ENCODE measurements around the gene SCP2. TPM values are rescaled to one million over a fixed set of nuclear protein-coding genes. Genes with fewer than 3 reads are reported as not detected.
"Not testable (repeated sequence)": the region's sequence is repeated elsewhere in the genome, so short reads cannot be mapped to it uniquely, and the experiment has no call there.

Gene SCP2
- total RNA-seq, 1 experiment from 2014 or later = 53.8 TPM

- DNase-seq (ENCODE audit: unreplicated experiment) = no peak
- H3K4me3 Mint-ChIP-seq (ENCODE audit: unreplicated experiment) = no peak overlapping the region
- no peaks in the 10 kb centered on the region for H3K4me1 Mint-ChIP-seq (ENCODE audit: insufficient read depth, unreplicated experiment)
- no peak for TF ChIP-seq CTCF (IDR thresholded peaks at IDR 0.05; ENCODE audit: unreplicated experiment)
- no peaks in the 10 kb centered on the region for H3K27me3 Mint-ChIP-seq (ENCODE audit: insufficient read depth, unreplicated experiment)
- H3K9me3 Mint-ChIP-seq (ENCODE audit: unreplicated experiment) = no peaks in the 10 kb centered on the region
- ChIA-PET POLR2A (interaction anchor here (0.5 kb wide), 1 partner anchor 52 kb away, joined by 3 read pairs; no protein-coding TSS in a partner anchor), CTCF (interaction anchor here (1.3 to 1.4 kb wide), 2 partner anchors 14 to 42 kb away, joined by 3 to 5 read pairs; partner anchors contain the start of gene ECHDC2)
- H3K36me3 Mint-ChIP-seq (ENCODE audit: insufficient read depth, unreplicated experiment) = peaks cover 12% of the 10 kb centered on the region
- H3K27ac Mint-ChIP-seq (ENCODE audit: low read depth, unreplicated experiment) = no peak overlapping the region
- intact Hi-C loops (cut with micrococcal nuclease) = no loop called here
- no TSS peak for BruUV-seq (replicated peaks)
These were observed 36.0 kb downstream of the SCP2 start for GRCh38 chr1:52963101-52963500.

GRCh38 chr1:52967666-52968065 lies 40.6 kb downstream of the SCP2 start:
- TF ChIP-seq CTCF (IDR thresholded peaks at IDR 0.05; ENCODE audit: unreplicated experiment) = no peak

GRCh38 chr1:52969234-52969633 lies 42.2 kb downstream of the SCP2 start:
- H3K27ac Mint-ChIP-seq (ENCODE audit: low read depth, unreplicated experiment); H3K4me3 Mint-ChIP-seq (ENCODE audit: unreplicated experiment); POLR2A ChIA-PET; H3K36me3 Mint-ChIP-seq (ENCODE audit: insufficient read depth, unreplicated experiment); H3K9me3 Mint-ChIP-seq (ENCODE audit: unreplicated experiment); H3K4me1 Mint-ChIP-seq (ENCODE audit: insufficient read depth, unreplicated experiment); intact Hi-C loops (cut with micrococcal nuclease); H3K27me3 Mint-ChIP-seq (ENCODE audit: insufficient read depth, unreplicated experiment); DNase-seq (ENCODE audit: unreplicated experiment); BruUV-seq (replicated peaks): not testable (repeated sequence)
- CTCF ChIA-PET = interaction anchor here (0.5 to 0.6 kb wide), 2 partner anchors 62 to 234 kb away, joined by 3 read pairs; no protein-coding TSS in a partner anchor

More at GRCh38 chr1:52967666-52968065, 40.6 kb downstream of the SCP2 start:
- intact Hi-C loops (cut with micrococcal nuclease) = no loop called here
- Mint-ChIP-seq H3K9me3 (ENCODE audit: unreplicated experiment) (no peaks in the 10 kb centered on the region), H3K4me3 (ENCODE audit: unreplicated experiment) (no peak overlapping the region), H3K36me3 (ENCODE audit: insufficient read depth, unreplicated experiment) (peaks cover 1% of the 10 kb centered on the region), H3K27ac (ENCODE audit: low read depth, unreplicated experiment) (no peak overlapping the region), H3K27me3 (ENCODE audit: insufficient read depth, unreplicated experiment) (no peaks in the 10 kb centered on the region), H3K4me1 (ENCODE audit: insufficient read depth, unreplicated experiment) (no peaks in the 10 kb centered on the region)
- ChIA-PET CTCF (no interaction called here), POLR2A (no interaction called here)
- no peak for DNase-seq (ENCODE audit: unreplicated experiment)
- BruUV-seq (replicated peaks) = no TSS peak

- Mint-ChIP-seq H3K36me3 (ENCODE audit: insufficient read depth, unreplicated experiment) (no peaks in the 10 kb centered on the region), H3K9me3 (ENCODE audit: unreplicated experiment) (no peaks in the 10 kb centered on the region), H3K27me3 (ENCODE audit: insufficient read depth, unreplicated experiment) (no peaks in the 10 kb centered on the region), H3K4me1 (ENCODE audit: insufficient read depth, unreplicated experiment) (no peaks in the 10 kb centered on the region), H3K27ac (ENCODE audit: low read depth, unreplicated experiment) (no peak overlapping the region), H3K4me3 (ENCODE audit: unreplicated experiment) (no peak overlapping the region)
- intact Hi-C loops (cut with micrococcal nuclease) = no loop called here
- BruUV-seq (replicated peaks) = no TSS peak
- ChIA-PET CTCF (no interaction called here), POLR2A (no interaction called here)
- peak; percentile 8 for DNase-seq (ENCODE audit: unreplicated experiment)
- no peak for TF ChIP-seq CTCF (IDR thresholded peaks at IDR 0.05; ENCODE audit: unreplicated experiment)
These were observed 43.1 kb downstream of the SCP2 start for GRCh38 chr1:52970149-52970548.

- POLR2A ChIA-PET = interaction anchor here (0.7 kb wide), 1 partner anchor 226 kb away, joined by 3 read pairs; no protein-coding TSS in a partner anchor
- Mint-ChIP-seq H3K27me3 (ENCODE audit: insufficient read depth, unreplicated experiment) (no peaks in the 10 kb centered on the region), H3K9me3 (ENCODE audit: unreplicated experiment) (no peaks in the 10 kb centered on the region), H3K27ac (ENCODE audit: low read depth, unreplicated experiment) (no peak overlapping the region), H3K4me1 (ENCODE audit: insufficient read depth, unreplicated experiment) (no peaks in the 10 kb centered on the region), H3K4me3 (ENCODE audit: unreplicated experiment) (no peak overlapping the region), H3K36me3 (ENCODE audit: insufficient read depth, unreplicated experiment) (peaks cover 20% of the 10 kb centered on the region)
- no peak for TF ChIP-seq CTCF (IDR thresholded peaks at IDR 0.05; ENCODE audit: unreplicated experiment)
- BruUV-seq (replicated peaks) = no TSS peak
- intact Hi-C loops (cut with micrococcal nuclease) = no loop called here
- DNase-seq (ENCODE audit: unreplicated experiment) = no peak
- CTCF ChIA-PET = no interaction called here
These were observed 46.8 kb downstream of the SCP2 start for GRCh38 chr1:52973841-52974240.

Measured in MCF 10A (cell line).